HG03354 (cell line): ENCODE measurements around the gene TRAPPC5.

Experiments
- ATAC-seq: cut with Tn5 transposase; IDR thresholded peaks from one replicate; pipeline ENCODE4 v1.9.1; 2021; ENCODE audit warnings: mild to moderate bottlenecking; ENCODE audit not compliant: unreplicated experiment, poor library complexity, severe bottlenecking

TRAPPC5 gene

DNA sequence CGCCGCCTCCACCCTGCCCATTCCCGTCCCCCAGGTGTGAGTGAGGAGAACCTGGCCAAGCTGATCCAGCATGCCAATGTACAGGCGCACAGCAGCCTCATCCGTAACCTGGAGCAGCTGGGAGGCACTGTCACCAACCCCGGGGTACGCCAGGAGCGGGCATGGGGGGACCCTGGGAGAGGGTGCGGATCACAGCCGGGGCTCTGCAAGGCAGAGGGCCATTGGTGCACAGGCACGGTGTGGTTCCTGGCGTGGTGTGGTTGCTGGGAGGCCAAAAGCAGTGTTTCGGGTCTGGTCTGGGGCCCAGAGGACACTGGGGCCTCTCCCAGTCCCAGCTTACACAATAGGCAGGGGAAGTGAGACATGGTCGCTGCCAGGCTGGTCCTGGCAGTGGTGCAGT lies 35.5 kb upstream of the TRAPPC5 start:
- no peak for ATAC-seq

DNA sequence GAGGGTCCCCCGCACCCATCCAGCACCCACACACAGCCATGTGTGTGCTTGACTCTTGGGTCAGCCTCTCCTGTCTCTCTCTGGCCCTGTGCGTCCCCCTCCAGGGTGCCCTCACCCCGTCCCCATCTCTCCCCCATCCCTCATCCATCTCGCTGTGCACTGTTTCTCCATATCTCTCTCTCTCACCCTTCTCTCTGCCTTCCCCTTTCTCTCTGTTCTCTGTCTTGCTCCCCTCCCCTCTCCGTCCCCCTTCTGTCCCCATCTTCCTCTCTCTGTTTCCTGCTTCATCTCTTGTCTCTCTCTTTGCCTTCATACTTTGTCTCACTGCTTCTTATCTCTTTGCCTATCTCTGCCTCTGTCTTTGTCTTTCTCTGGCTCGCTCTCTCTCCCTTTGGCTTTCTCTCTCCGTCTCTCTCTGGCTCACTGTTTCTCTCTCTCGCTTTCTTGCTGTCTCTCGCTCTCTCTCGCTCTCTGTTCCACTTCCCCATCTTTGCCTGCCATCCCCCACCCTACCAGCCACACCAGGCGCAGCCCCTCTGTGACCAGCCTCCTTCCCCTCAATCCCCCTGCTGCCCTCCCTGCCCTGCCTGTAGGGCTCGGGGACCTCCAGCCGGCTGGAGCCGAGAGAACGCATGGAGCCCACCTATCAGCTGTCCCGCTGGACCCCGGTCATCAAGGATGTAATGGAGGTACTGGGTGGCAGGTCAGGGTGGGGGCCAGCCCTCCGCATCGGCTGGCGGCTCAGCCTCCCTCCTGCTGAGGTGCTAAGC lies 34.8 kb upstream of the TRAPPC5 start:
- no peak for ATAC-seq

DNA sequence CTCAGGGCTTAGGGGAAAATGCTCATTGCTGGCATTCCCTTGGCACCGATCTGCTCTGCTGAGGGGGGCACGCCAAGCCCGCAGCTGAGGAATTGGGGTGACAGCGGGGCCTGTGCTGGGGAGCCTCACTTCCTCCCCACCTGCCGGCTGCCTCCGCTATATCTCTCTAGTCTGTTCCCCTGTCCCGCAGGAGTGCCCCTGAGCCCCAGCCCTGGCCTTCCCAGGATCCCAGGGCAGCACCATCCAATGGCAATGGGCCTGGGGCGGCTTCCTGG lies 34.3 kb upstream of the TRAPPC5 start:
- no peak for ATAC-seq

DNA sequence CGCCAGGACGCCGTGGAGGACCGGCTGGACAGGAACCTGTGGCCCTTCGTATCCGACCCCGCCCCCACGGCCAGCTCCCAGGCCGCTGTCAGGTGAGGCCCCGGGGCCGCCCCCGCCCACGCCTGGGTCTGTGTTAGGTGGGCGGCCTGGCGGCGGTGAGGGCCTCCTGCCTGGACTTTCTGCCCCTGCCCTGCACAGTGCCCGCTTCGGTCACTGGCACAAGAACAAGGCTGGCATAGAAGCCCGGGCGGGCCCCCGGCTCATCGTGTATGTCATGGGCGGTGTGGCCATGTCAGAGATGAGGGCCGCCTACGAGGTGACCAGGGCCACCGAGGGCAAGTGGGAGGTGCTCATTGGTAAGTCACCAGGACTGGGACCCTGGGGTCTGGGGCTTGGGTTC lies 33.5 kb upstream of the TRAPPC5 start:
- ATAC-seq, result no peak

DNA sequence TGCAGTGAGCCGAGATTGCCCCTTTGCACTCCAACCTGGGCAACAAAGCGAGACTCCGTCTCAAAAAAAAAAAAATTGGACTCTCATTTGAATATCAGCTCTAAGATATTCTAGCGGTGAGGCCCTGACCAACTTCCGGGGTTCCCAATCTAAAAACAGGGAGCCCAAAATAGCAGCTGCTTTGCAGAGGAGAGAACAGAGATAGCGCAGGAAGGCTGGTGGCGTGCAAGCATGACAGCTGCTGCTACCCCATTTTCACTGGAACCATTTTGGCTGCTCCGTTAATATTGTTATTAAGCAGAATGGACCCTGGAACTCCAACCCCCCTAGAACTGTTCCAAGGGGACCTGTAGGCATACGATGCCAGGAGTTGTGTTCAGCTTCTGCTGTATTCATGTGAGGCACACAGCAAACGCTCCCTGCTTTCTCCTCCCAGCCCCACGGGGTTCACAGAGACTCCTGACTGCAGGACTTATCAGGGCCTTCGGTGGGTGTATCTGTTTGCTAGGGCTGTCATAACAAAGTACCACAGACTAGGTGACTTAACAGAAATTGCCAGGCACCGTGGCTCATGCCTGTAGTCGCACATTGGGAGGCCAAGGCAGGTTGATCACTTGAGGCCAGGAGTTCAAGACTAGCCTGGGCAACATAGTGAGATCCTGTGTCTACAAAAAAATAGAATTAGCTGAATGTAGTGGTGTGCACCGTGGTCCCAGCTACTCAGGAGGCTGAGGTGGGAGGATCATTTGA lies 32.2 kb upstream of the TRAPPC5 start:
- ATAC-seq, result no peak

DNA sequence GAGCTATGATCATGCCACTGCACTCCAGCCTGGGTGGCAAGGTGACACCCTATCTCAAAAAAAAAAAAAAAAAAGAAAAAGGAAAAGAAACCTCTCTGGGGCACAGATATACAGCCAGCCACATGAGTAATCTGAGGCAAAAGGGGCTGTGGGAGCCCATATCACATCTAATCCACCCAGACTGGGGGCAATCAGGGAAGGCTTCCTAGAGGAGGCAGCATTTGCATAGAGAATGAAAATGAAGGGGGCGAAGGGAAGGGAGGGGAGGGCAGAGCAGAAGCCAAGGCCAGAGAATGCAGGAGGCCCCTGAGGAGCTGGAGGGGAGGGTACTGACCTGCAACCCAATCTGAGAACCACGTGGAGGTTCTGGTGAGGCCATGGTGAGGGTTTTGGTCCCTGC lies 30.5 kb upstream of the TRAPPC5 start:
- no peak for ATAC-seq

DNA sequence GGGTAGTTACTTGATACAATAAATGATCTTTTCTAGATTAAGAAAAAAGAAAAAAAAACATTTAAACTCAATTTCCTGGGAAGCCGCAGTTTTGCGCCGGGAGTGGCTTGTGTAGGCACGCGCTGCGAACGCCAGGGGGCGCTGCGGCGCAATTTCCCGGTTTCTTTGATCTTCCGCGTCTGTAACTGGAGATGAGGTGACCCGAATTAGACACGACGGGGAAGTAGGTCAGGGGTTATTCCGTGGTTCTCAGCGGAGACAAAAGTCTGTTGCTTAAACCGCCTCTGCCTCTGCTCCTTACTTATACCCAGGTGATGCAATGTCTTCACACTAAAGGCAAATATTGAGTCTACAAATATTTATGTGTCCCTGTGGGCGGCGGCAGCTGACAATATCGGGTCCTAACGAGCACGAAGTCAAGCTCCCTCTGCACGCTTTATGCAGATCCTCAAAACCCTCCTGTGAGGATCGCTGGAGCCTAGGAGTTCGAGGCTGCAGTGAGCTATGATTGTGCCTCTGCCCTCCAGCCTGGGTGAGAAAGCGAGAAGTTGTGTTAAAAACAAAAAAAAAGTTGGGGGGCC lies 28.5 kb upstream of the TRAPPC5 start:
- no peak for ATAC-seq

DNA sequence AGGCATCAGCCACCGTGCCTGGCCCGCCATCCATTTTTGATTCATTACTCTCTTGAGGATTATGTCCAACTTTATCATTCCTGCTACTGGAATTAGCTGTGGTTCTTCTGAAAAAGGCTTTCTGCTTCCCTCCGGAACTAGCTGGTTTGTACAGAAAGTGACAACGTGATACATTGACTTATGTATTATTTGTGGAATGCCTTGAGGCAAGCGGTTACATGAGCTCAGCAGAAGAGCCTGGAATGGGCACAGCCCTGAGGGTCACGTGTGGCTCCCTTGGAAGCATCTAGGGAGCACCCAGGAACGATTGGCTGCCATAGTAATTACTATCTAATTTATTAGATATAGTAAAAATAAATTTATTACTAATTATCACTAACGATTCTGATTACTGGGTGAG lies 26.2 kb upstream of the TRAPPC5 start:
- ATAC-seq, result no peak

DNA sequence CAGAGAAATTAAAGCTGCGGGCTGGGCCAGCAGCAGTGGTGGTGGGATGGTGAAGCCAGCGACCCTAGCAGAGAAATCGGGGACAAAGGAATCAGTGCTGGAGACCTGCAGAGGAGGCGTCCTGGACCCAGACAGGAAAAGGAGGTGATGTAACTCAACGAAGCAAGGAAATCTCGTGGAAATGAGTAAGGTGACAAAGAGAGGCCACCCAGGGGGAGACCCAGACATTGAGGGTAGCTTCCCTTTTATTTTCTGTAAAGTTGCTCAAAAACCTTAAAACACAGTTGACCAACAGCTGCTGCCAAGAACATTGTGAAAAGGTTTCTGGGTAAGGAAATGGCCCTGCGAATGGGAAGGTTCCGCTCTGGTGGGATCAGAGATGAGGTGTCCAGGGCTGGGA lies 25.1 kb upstream of the TRAPPC5 start:
- ATAC-seq, result no peak

DNA sequence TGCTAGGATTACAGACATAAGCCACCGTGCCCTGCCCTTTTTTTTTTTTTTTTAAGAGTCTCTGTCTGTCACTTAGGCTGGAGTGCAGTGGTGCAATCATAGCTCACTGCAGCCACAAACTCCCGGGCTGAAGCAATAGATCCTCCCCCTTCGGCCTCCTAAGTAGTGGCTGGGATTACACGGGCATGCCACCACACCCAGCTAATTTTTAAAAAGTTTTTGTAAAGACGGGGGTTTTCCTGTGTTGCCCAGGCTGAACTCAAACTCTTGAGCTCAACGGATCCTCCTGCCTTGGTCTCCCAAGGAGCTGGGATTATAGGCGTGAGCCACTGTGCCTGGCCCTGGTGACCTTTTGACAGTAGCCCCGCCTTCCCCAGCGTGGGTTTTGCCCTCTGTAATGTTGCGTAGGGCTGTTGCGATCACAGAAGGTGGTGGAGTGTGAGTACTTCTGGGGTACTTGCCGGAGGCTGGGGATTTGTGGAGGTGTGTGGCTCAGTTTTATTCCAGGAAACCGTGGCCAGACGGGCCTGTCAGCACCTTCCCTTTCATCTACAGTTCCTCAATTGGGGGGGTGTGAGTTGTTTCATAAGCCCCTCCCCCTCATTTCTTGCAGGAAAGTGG lies 23.4 kb upstream of the TRAPPC5 start:
- no peak for ATAC-seq

DNA sequence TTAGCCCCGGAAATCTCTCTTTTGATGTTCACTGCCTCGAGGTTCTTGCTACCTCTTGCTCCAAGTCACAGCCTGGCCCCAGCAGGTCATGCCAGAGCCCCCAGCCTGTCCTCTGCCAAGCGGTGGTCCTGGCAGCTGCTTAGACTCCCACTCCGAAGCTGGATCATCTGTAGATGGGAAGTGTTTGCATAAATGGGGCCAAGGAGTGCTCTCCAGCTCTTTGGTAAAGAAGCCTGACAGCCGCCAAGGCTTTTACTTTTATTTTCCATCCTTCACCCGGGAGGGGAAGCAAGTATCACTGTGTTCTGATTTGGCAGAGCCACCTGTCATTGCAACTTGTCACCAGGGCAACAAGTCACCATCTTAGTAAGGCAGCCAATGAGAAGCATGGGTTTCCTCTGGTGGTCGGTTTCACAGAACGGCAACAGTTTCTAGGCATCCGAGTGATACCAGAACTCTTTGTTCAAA lies 22.4 kb upstream of the TRAPPC5 start:
- ATAC-seq, result peak; percentile 72

DNA sequence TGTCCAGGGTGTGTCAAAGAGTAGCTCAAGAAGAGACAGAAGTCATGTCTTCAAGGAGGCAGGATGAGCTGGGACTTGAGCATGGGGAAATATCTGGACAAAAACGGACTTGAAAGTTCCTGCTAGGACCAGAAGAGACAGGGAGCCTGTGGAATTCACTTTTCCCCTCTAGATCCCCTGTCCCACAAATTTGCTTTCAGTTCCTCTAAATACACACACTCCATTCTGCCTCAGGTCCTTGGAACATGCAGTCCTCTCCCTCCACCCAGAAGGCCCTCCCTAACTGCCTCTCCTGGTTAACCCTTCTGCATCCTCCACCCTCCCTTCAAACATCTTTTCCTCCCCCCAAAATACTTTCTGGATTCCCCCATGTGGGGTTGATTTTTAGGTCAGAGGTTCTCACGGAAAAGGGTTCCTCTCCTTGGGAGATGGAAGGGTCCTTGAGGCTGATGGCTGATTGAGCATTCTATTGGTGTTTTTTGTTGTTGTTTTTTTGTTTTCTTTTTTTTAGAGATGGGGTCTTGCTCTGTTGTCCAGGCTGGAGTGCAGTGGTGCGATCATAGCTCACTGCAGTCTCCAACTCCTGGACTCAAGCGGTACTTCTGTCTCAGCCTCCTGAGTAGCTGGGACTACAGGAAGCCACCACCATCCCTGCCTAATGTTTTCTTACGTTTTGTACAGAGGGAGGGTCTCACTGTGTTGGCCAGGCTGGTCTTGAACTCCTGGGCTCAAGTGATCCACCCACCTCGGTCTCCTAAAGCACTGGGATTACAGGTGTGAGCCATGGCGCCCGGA lies 18.7 kb upstream of the TRAPPC5 start:
- no peak for ATAC-seq

DNA sequence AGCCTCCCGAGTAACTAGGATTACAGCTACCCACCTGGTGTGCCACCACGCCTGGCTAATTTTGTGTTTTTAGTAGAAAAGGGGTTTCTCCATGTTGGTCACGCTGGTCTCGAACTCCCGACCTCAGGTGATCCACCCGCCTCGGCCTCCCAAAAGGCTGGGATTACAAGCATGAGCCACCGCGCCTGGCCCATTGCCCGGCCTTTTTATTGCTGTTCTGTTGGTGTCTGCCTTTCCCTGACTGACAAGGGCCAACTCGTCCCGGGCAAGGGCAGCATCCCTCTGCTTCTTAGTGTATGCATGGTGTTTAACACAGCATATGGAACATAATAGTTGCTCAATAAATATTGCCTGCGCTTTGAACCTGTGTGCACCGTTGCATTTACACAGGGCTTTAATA lies 18.0 kb upstream of the TRAPPC5 start:
- no peak for ATAC-seq

DNA sequence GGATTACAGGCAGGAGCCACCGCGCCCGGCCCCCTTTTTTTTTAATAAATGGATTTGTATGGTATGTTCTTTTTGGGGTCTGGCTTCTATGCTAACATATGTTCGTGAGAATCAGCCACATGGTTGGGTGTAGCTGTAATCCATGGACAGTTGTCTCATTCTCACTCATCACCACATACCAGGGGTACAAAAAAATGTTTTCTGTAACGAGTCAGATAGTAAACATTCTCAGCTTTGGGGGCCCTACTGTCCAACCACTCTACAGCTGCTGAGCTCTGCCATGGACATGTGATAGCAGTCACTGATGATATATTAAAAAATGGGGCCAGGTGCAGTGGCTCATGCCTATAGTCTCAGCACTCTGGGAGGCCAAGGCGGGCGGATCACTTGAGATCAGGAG lies 16.9 kb upstream of the TRAPPC5 start:
- no peak for ATAC-seq

DNA sequence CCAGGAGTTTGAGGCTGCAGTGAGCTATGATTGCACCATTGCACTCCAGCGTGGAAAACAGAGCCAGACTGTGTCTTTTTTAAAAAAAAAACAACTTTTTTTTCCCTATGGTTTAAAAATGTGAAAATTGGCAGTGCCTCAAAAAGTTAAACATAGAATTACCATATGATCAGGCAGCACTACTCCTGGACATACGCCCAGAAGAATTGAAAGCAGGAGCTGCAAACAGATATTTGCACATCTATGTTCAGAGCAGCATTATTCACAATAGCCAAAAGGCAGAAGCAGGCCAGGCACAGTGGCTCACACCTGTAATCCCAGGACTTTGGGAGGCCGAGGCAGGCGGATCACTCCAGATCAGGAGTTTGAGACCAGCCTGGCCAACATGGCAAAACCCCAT lies 15.6 kb upstream of the TRAPPC5 start:
- ATAC-seq, result no peak

DNA sequence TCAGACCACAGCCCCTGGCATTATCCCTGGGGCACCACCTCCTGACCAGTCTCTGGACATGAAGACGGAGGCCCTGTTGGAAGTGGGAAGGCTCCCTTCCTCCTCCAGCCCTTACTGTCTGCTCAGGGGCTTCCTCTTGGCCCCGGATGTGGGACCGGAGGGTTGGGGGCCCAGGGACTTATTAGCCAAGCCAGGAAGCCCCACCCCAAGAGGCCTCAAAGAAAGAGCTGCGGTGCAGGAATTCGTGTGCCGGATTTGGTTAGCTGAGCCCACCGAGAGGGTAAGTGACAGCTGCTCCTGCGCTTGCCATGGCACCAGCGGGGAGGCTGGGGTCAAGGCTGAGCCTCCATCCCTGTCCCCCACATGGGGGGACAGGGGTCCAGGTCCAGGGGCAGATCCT lies 11.8 kb upstream of the TRAPPC5 start, which contains the start of gene RETN:
Gene RETN (plus strand): TSS at position 208 of the 400 bp plus-strand sequence. CDS start 278 bp downstream, outside the sequence.
- no peak for ATAC-seq

DNA sequence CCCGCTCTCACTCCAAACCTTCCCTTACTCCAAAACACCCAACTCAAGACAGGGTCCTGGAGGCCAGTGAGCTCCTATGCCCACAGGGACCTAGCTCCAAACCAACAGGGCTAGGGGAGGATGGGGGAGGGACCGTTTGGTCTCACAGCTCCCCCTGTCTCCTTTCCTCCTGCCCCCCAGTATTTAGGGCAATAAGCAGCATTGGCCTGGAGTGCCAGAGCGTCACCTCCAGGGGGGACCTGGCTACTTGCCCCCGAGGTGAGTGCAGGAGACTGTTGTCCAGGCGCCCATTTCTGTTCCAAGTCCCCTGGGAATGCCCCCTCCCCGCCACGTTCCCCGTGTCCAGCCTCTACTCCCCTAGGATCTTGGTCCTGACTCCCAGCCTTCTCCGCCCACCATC lies 11.0 kb upstream of the TRAPPC5 start:
- no peak for ATAC-seq

DNA sequence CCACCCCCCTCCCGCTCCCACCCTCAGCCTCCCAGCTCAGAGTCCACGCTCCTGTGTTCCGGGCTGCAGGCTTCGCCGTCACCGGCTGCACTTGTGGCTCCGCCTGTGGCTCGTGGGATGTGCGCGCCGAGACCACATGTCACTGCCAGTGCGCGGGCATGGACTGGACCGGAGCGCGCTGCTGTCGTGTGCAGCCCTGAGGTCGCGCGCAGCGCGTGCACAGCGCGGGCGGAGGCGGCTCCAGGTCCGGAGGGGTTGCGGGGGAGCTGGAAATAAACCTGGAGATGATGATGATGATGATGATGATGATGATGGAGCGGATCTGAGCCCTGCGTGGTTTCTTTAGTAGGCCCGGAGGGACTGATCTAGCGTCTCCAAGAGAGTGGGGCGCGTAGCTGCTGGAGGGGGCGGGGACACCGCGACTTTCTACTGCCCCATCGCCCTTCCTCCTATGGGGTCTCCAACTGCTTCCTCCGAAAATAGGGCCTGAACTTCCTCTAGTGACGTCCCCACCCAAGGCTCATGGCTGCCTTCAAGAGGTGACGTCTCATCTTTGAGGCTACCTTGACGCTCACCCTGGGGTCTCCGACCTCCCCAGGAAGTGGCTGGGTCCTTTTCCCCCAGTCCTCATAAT lies 10.4 kb upstream of the TRAPPC5 start:
- no peak for ATAC-seq

DNA sequence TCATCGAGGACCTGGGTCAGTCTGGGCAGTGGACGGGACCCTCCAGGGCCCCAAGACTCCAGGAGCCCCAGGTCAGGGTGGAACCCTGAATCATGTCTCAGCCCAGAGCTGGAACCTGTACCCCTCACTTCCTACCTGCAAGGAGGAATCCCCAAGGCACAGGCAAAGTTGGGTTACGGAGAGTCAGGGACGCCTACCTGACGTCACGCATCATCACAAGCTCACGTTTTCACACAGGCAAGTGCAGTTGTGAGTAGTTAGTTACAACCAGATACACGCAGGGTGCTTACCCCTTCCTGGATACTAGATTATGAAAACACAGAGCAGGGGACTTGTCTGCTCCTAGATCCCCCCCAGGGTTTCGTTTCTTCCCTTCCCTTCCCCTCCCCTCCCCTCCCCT lies 9.8 kb upstream of the TRAPPC5 start:
- no peak for ATAC-seq
